ENCODE measurements around the gene CALY.
A peak's percentile ranks its signal among the peaks of the same experiment; 100 is the strongest.

CALY gene

GRCh38 chr10:133338080-133339071 is 1.7 kb upstream of the CALY start:
- in situ Hi-C loops (cut with HindIII; ENCODE audit: low sequenced_read_pairs) = no loop called here
- no peak overlapping the region for H3K4me3 ChIP-seq (ENCODE audit: low read depth, low read length)
- DNase-seq (ENCODE audit: low read depth) = no peak
- TF ChIP-seq CTCF (IDR thresholded peaks at IDR 0.05; ENCODE audit: low read depth, low read length, missing control alignments) = no peak

- DNase-seq (ENCODE audit: low read depth) = no peak
- no peak overlapping the region for H3K4me3 ChIP-seq (ENCODE audit: low read depth, low read length)
- in situ Hi-C loops (cut with HindIII; ENCODE audit: low sequenced_read_pairs) = no loop called here
- no peak for TF ChIP-seq CTCF (IDR thresholded peaks at IDR 0.05; ENCODE audit: low read depth, low read length, missing control alignments)
Measured at GRCh38 chr10:133337370-133337725, 652 bp upstream of the CALY start.

GRCh38 chr10:133336118-133336576 is 549 bp downstream of the CALY start:
- in situ Hi-C loops (cut with HindIII; ENCODE audit: low sequenced_read_pairs) = no loop called here
- TF ChIP-seq CTCF (IDR thresholded peaks at IDR 0.05; ENCODE audit: low read depth, low read length, missing control alignments) = no peak
- no peak overlapping the region for H3K4me3 ChIP-seq (ENCODE audit: low read depth, low read length)
- DNase-seq (ENCODE audit: low read depth) = no peak

DNA sequence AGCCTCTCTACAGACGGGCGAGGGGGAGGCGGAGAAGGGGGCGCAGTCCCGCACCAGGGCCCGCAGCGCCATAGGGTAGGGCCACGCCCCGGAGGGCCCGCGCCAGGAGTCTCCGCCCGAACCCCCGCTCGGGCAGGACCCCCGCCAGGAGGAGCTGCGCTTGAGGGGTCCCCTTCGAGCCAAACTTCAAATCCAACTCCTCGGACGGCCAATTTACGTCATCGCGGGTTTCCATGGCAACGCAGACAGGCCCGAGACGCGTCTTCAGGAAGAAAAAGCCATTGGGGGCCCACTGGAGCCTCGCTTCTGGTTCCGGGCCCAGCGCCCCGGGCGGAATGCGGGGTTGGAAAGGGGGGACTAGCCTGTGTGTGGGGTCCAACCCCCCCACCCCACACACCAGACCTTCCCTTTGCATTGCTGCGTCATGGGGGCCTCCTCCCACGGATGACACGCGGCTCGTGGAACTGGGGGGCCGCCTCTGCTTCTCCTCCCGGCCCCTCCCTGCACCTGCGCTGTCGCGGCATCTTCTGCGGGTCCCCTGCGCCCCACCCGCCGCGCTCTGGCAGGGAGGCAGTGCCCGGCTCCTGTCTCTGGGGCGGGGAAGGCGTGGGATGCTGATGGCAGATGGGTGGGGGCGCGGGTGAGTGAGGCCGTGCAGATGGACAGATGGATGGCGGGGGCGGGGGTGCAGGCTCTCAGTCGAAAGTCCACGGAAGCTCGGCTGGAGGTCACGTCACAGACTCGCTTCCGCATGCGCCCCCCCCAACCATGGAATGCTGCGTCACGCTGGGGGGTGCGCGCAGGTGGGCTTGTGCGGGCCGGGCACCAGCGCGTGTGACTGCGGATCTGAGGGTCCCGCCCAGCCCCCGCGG is 1.2 kb downstream of the CALY start:
- no peak for TF ChIP-seq CTCF (IDR thresholded peaks at IDR 0.05; ENCODE audit: low read depth, low read length, missing control alignments)
- peak; percentile 41 for DNase-seq (ENCODE audit: low read depth)
- peak overlapping the region; percentile 36 for H3K4me3 ChIP-seq (ENCODE audit: low read depth, low read length)
- in situ Hi-C loops (cut with HindIII; ENCODE audit: low sequenced_read_pairs) = no loop called here

DNA sequence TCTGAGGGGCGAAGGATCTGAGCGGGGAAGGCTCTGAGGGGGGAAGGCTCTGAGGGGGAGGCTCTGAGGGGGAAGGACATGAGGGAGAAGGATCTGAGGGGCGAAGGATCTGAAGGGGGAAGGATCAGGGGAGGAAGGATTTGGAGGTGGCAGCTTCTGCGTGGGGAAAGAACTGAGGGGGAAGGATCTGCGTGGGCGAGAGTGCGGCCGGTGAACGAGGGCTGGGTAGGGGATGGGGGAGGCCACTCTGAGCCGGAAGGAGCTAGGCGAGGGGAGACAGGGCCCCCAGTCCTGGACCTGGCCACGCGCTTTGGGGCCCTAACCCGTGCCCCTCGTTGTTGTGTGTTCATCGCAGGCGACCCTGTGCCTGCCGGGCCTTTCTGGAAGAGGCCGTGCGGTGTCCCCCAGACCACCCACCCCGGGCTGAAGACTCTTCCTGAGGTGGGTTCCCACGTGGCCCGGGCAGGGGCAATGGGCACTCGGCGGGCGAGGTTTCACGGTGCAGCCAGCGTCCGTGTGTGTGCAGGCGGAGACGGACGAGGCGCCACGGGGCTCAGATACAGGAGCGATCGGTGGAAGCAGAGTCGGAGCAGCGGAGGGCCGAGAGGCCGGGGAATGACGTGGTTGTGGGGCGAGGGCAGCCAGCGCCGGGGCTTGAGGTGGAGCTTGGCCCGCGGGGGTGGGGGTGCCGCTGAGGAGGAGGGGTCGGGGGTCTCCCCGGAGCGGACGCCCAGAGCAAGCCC is 2.0 kb downstream of the CALY start:
- TF ChIP-seq CTCF (IDR thresholded peaks at IDR 0.05; ENCODE audit: low read depth, low read length, missing control alignments) = no peak
- in situ Hi-C loops (cut with HindIII; ENCODE audit: low sequenced_read_pairs) = no loop called here
- H3K4me3 ChIP-seq (ENCODE audit: low read depth, low read length) = peak overlapping the region; percentile 36
- no peak for DNase-seq (ENCODE audit: low read depth)

Data from astrocyte of the cerebellum (primary cell).